HCEC 1CT (cell line): ENCODE measurements around the gene PCDHA9.

Source experiments
- DNase-seq: peaks from one replicate; pipeline ENCODE4 v3.0.0-alpha.2; 2017

PCDHA9 gene

DNA sequence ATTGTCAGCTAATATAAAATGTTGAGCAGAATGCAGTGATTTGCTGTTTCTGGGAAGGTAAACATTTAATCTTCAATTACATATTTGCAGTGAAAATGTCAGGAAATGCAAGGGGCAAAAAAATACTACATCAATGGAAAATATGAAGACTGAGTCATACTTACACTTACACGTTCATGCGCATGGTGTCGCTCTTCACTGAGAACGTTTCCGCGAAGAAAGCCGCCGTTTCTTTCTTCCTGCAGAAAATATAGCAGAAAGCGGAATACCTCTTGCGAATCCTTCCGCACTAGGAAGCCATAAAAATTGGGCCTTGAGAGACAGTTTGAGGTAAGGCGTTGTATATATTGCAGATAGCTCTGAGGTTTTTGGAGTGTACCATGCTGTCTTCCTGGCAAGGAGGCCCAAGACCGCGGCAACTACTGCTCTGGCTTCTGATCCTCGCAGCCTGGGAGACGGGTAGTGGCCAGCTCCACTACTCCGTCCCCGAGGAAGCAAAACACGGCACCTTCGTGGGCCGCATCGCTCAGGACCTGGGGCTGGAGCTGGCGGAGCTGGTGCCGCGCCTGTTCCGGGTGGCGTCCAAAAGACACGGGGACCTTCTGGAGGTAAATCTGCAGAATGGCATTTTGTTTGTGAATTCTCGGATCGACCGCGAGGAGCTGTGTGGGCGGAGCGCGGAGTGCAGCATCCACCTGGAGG, 33.9 kb downstream of the PCDHA9 start, which contains the start of gene PCDHA13:
PCDHA13 (plus strand) TSS at position 236 of the 702 bp plus-strand sequence; CDS start at position 381, 145 bp downstream.
- no peak for DNase-seq

DNA sequence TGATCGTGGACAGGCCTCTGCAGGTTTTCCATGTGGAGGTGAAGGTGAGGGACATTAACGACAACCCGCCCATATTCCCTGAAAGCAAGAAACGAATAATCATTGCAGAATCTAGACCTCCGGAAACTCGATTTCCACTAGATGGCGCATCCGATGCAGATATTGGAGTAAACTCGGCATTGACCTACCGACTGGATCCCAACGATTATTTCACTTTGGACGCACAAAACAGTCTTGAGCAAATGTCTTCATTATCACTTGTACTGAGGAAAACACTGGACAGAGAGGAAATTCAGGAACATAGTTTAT, 34.4 kb downstream of the PCDHA9 start:
- no peak for DNase-seq

DNA sequence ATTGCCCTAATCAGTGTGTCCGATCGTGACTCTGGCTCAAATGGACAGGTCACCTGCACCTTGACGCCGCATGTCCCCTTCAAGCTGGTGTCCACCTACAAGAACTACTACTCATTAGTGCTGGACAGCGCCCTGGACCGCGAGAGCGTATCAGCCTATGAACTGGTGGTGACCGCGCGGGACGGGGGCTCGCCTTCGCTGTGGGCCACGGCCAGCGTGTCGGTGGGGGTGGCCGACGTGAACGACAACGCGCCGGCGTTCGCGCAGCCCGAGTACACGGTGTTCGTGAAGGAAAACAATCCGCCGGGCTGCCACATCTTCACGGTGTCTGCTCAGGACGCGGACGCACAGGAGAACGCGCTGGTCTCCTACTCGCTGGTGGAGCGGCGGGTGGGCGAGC, 35.2 kb downstream of the PCDHA9 start:
- DNase-seq = no peak

DNA sequence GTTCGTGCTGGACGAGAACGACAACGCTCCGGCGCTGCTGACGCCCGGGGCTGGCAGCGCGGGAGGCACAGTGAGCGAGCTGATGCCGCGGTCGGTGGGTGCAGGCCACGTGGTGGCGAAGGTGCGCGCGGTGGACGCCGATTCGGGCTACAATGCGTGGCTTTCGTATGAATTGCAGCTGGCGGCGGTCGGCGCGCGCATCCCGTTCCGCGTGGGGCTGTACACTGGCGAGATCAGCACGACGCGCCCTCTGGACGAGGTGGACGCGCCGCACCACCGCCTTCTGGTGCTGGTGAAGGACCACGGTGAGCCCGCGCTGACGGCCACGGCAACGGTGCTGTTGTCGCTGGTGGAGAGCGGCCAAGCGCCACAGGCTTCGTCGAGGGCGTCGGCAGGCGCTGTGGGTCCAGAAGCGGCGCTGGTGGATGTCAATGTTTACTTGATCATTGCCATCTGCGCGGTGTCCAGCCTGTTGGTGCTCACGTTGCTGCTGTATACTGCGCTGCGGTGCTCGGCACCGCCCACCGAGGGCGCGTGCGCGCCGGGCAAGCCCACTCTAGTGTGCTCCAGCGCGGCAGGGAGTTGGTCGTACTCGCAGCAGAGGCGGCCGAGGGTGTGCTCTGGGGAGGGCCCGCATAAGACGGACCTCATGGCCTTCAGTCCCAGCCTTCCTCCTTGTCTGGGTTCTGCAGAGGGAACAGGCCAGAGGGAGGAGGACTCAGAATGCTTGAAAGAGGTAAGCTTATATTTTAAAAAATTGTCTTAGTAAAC, 35.9 kb downstream of the PCDHA9 start:
- DNase-seq = no peak
